WTC11 (cell line): Measurements from ENCODE around the gene ARL10. TPM values are rescaled to one million over a fixed set of nuclear protein-coding genes. Genes with fewer than 3 reads are reported as not detected.
A peak's percentile ranks its signal among the peaks of the same experiment; 100 is the strongest.

Experiments
- ATAC-seq: fragments of 200-7000 bp; cut with Tn5 transposase; 2 replicates; pipeline ENCODE4 v1.10.0; 2021; ENCODE audit warnings: mild to moderate bottlenecking, moderate library complexity
- CTCF ChIA-PET: fragments of 300-600 bp; sonication (Branson Sonifier 250); formaldehyde crosslinking; loops from one replicate; lab custom pipeline; 2021; ENCODE audit warnings: antibody characterized with exemption; lab: Charles Lee
- POLR2A ChIA-PET: fragments of 350-600 bp; sonication (Branson Sonifier 250); formaldehyde crosslinking; loops from one replicate; lab custom pipeline; 2021; ENCODE audit warnings: antibody characterized with exemption; lab: Charles Lee
- DNase-seq: peaks from one replicate; pipeline ENCODE4 v3.0.0; 2021; ENCODE audit warnings: low spot score
- H3K27ac Mint-ChIP-seq: 2 replicates; pipeline ENCODE4 v1.8.0; 2021; ENCODE audit warnings: mixed read lengths
- H3K27me3 Mint-ChIP-seq: 2 replicates; pipeline ENCODE4 v1.8.0; 2021; ENCODE audit warnings: low read depth, mild to moderate bottlenecking, moderate library complexity, mixed read lengths
- H3K36me3 Mint-ChIP-seq: 2 replicates; pipeline ENCODE4 v1.8.0; 2021; ENCODE audit warnings: mixed read lengths
- H3K4me1 Mint-ChIP-seq: 2 replicates; pipeline ENCODE4 v1.8.0; 2022; ENCODE audit warnings: mixed read lengths
- H3K4me3 Mint-ChIP-seq: 2 replicates; pipeline ENCODE4 v1.8.0; 2021; ENCODE audit warnings: mild to moderate bottlenecking, moderate library complexity, mixed read lengths
- H3K9me3 Mint-ChIP-seq: 2 replicates; pipeline ENCODE4 v1.8.0; 2021; ENCODE audit warnings: mixed read lengths
- ETV6 ChIP-seq: sonication (generic); formaldehyde crosslinking; IDR thresholded peaks from 2 replicates; pipeline ENCODE4 v1.8.1; 2022; ENCODE audit warnings: mild to moderate bottlenecking, missing genetic modification reagents
- FOXJ3 ChIP-seq: sonication (generic); formaldehyde crosslinking; IDR thresholded peaks from 2 replicates; pipeline ENCODE4 v1.9.0; 2021; ENCODE audit warnings: missing genetic modification reagents, mild to moderate bottlenecking, borderline replicate concordance
- FOXP1 ChIP-seq: sonication (generic); formaldehyde crosslinking; IDR thresholded peaks from 2 replicates; pipeline ENCODE4 v1.8.0; 2022; ENCODE audit warnings: missing genetic modification reagents, mild to moderate bottlenecking, moderate library complexity, borderline replicate concordance
- JAZF1 ChIP-seq: fragments of 250-450 bp; sonication (Bioruptor Pico); IDR thresholded peaks from 2 replicates; pipeline ENCODE4 v1.9.0; 2021; ENCODE audit warnings: moderate library complexity, mild to moderate bottlenecking, inconsistent platforms
- KAT7 ChIP-seq: sonication (generic); formaldehyde crosslinking; IDR thresholded peaks from 2 replicates; pipeline ENCODE4 v1.8.1; 2023; ENCODE audit warnings: missing genetic modification reagents, mild to moderate bottlenecking, borderline replicate concordance
- RORB ChIP-seq: fragments of 250-450 bp; sonication (Bioruptor Pico); IDR thresholded peaks from 2 replicates; pipeline ENCODE4 v1.9.0; 2021; ENCODE audit warnings: mild to moderate bottlenecking
- TP53 ChIP-seq: sonication (generic); formaldehyde crosslinking; IDR thresholded peaks from 2 replicates; pipeline ENCODE4 v1.8.1; 2023; ENCODE audit warnings: mild to moderate bottlenecking, missing genetic modification reagents
- ZNF416 ChIP-seq: fragments of 250-450 bp; sonication (Bioruptor Pico); IDR thresholded peaks from 2 replicates; pipeline ENCODE4 v1.9.0; 2021; ENCODE audit warnings: mild to moderate bottlenecking, inconsistent platforms
- total RNA-seq: library from RNA; stranded (reverse); gene quantifications from 3 replicates; pipeline ENCODE4 v1.2.3, GENCODE V29; 2021
- TF ChIP-seq, protein P1 (sequence below): sonication (generic); formaldehyde crosslinking; IDR thresholded peaks from 2 replicates; pipeline ENCODE4 v1.8.1; 2022; ENCODE audit warnings: missing genetic modification reagents, borderline replicate concordance
- TF ChIP-seq, protein P2 (sequence below): fragments of 250-450 bp; sonication (Bioruptor Pico); IDR thresholded peaks from 2 replicates; pipeline ENCODE4 v1.8.0; 2021; ENCODE audit warnings: mild to moderate bottlenecking
- TF ChIP-seq, protein P3 (sequence below): sonication (generic); formaldehyde crosslinking; IDR thresholded peaks from 2 replicates; pipeline ENCODE4 v1.8.1; 2023; ENCODE audit warnings: mild to moderate bottlenecking, missing genetic modification reagents
- TF ChIP-seq, protein P4 (sequence below): sonication (generic); formaldehyde crosslinking; IDR thresholded peaks from 2 replicates; pipeline ENCODE4 v1.8.1; 2023; ENCODE audit warnings: mild to moderate bottlenecking, missing genetic modification reagents, moderate library complexity
- TF ChIP-seq, protein P5 (sequence below): fragments of 250-450 bp; sonication (Bioruptor Pico); conservative IDR thresholded peaks from 2 replicates; pipeline ENCODE4 v1.9.0; 2021; ENCODE audit warnings: mild to moderate bottlenecking
- TF ChIP-seq, protein P6 (sequence below): sonication (generic); formaldehyde crosslinking; IDR thresholded peaks from 2 replicates; pipeline ENCODE4 v1.8.0; 2022; ENCODE audit warnings: mild to moderate bottlenecking, missing genetic modification reagents
- TF ChIP-seq, protein P7 (sequence below): fragments of 200-600 bp; IDR thresholded peaks from 2 replicates; pipeline ENCODE4 v1.8.0; 2022; ENCODE audit warnings: antibody characterized with exemption
- TF ChIP-seq, protein P8 (sequence below): sonication (generic); formaldehyde crosslinking; IDR thresholded peaks from 2 replicates; pipeline ENCODE4 v1.8.0; 2022; ENCODE audit warnings: mild to moderate bottlenecking, missing genetic modification reagents
- TF ChIP-seq, protein P9 (sequence below): sonication (generic); formaldehyde crosslinking; IDR thresholded peaks from 2 replicates; pipeline ENCODE4 v1.8.1; 2023; ENCODE audit warnings: mild to moderate bottlenecking, moderate library complexity, missing genetic modification reagents

The ARL10 gene
- total RNA-seq, 1 experiment from 2014 or later = 6.8 TPM

DNA sequence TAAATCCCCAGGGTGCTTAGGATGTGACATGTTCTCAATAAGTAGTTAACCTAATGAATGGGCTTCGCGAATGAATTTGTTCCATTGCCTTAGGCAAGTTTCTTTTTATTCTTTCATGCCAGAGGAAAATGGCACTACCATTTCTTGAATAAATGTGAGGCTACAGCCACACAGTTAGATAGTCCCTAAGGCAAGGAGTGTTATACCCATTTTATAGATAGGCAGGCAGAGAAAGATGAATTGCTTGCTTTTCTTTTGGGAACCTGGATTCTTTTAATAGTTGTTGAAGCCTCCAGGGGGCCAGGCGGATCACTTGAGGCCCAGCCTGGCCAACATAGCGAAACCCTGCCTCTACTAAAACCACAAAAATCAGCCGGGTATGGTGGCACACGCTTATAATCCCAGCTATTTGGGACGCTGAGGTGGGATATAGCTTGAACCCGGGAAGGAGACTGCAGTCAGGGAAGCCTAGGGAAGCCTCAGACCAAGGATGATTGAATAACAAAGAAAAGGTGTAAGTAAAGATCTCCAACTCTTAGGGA is 22.2 kb downstream of the ARL10 start (continued):
- TF ChIP-seq, protein P1, sequence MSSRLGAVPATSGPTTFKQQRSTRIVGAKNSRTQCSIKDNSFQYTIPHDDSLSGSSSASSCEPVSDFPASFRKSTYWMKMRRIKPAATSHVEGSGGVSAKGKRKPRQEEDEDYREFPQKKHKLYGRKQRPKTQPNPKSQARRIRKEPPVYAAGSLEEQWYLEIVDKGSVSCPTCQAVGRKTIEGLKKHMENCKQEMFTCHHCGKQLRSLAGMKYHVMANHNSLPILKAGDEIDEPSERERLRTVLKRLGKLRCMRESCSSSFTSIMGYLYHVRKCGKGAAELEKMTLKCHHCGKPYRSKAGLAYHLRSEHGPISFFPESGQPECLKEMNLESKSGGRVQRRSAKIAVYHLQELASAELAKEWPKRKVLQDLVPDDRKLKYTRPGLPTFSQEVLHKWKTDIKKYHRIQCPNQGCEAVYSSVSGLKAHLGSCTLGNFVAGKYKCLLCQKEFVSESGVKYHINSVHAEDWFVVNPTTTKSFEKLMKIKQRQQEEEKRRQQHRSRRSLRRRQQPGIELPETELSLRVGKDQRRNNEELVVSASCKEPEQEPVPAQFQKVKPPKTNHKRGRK = no peak
- TF ChIP-seq, protein P2, sequence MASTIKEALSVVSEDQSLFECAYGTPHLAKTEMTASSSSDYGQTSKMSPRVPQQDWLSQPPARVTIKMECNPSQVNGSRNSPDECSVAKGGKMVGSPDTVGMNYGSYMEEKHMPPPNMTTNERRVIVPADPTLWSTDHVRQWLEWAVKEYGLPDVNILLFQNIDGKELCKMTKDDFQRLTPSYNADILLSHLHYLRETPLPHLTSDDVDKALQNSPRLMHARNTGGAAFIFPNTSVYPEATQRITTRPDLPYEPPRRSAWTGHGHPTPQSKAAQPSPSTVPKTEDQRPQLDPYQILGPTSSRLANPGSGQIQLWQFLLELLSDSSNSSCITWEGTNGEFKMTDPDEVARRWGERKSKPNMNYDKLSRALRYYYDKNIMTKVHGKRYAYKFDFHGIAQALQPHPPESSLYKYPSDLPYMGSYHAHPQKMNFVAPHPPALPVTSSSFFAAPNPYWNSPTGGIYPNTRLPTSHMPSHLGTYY (CRISPR knock-in tag) = no peak
- TF ChIP-seq ZNF416 (CRISPR knock-in tag) = no peak
- no peak for TF ChIP-seq ETV6 (CRISPR knock-in tag)
- no peak for TF ChIP-seq JAZF1 (CRISPR knock-in tag)
- TF ChIP-seq, protein P3, sequence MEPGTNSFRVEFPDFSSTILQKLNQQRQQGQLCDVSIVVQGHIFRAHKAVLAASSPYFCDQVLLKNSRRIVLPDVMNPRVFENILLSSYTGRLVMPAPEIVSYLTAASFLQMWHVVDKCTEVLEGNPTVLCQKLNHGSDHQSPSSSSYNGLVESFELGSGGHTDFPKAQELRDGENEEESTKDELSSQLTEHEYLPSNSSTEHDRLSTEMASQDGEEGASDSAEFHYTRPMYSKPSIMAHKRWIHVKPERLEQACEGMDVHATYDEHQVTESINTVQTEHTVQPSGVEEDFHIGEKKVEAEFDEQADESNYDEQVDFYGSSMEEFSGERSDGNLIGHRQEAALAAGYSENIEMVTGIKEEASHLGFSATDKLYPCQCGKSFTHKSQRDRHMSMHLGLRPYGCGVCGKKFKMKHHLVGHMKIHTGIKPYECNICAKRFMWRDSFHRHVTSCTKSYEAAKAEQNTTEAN (CRISPR knock-in tag) = no peak
- TF ChIP-seq, protein P4, sequence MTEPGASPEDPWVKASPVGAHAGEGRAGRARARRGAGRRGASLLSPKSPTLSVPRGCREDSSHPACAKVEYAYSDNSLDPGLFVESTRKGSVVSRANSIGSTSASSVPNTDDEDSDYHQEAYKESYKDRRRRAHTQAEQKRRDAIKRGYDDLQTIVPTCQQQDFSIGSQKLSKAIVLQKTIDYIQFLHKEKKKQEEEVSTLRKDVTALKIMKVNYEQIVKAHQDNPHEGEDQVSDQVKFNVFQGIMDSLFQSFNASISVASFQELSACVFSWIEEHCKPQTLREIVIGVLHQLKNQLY = no peak
- TF ChIP-seq TP53 (CRISPR knock-in tag) = no peak

DNA sequence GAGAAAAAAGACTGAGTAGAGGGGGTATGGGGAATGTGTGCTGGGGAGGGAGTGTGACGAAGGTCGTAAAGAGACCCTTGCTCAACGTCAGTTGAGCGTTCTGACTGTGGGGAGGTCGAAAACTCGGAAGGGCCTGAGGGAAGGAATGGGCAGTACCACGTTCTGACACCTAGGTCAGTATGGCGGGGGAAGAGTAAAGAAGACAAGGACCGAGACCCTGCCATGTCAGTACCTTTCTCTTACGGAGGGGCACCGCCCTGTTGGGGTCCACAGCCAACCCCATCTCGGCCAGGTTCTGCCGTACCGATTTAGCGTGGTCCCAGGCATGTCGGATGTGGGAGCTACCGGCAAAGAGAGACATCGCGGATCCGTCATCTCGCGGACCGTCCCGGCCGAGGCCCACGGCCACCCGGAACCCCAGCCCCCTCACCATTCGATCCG is 22.7 kb downstream of the ARL10 start:
- Mint-ChIP-seq H3K9me3 (no peaks in the 10 kb centered on the region), H3K27ac (peak overlapping the region; percentile 100), H3K27me3 (no peaks in the 10 kb centered on the region; the same call in 1 of the 2 replicates), H3K4me3 (peak overlapping the region; percentile 99), H3K4me1 (peaks cover 19% of the 10 kb centered on the region), H3K36me3 (peaks cover 30% of the 10 kb centered on the region)
- ATAC-seq = peak; percentile 2; the same call in 1 of the 2 replicates
- DNase-seq = no peak
- ChIA-PET CTCF (interaction anchor here (1.4 to 2.6 kb wide), 4 partner anchors 17 to 658 kb away, joined by 6 to 12 read pairs (median 8); partner anchors contain the start of genes CLTB and FAF2), POLR2A (interaction anchor here (0.5 to 2.0 kb wide), 3 partner anchors 149 to 646 kb away, joined by 3 to 5 read pairs (median 3); partner anchors contain the start of gene RNF44)
- TF ChIP-seq, protein P5, sequence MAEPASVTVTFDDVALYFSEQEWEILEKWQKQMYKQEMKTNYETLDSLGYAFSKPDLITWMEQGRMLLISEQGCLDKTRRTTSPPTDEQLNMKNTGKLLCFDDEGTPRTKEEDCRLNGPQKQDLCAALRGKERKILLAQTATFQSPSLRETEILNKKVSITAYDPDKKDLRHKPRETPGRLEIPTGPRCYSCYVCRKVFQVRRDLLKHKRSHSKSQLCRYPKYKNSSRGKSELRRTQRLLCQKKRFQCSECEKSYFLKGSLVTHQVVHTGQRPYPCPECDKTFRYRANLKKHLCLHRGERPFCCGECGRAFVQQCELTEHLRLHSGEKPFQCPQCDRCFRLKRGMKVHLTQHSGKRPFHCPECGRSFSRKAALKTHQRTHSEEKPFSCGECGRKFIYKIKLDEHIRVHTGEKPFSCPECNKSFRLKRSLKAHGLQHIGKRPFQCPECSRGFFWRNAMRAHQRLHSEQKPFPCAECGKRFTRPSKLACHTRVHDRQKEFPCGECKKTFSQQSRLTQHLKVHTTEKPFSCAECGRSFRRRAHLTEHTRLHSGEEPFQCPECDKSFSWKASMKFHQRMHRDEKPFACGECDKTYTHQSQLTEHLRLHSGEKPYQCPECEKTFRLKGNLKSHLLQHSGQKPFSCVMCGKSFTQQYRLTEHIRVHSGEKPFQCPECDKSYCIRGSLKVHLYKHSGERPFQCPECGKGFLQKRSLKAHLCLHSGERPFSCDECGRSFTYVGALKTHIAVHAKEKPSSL (CRISPR knock-in tag) = no peak
- TF ChIP-seq, protein P6, sequence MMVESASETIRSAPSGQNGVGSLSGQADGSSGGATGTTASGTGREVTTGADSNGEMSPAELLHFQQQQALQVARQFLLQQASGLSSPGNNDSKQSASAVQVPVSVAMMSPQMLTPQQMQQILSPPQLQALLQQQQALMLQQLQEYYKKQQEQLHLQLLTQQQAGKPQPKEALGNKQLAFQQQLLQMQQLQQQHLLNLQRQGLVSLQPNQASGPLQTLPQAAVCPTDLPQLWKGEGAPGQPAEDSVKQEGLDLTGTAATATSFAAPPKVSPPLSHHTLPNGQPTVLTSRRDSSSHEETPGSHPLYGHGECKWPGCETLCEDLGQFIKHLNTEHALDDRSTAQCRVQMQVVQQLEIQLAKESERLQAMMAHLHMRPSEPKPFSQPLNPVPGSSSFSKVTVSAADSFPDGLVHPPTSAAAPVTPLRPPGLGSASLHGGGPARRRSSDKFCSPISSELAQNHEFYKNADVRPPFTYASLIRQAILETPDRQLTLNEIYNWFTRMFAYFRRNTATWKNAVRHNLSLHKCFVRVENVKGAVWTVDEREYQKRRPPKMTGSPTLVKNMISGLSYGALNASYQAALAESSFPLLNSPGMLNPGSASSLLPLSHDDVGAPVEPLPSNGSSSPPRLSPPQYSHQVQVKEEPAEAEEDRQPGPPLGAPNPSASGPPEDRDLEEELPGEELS (CRISPR knock-in tag) = no peak
- TF ChIP-seq, protein P7, sequence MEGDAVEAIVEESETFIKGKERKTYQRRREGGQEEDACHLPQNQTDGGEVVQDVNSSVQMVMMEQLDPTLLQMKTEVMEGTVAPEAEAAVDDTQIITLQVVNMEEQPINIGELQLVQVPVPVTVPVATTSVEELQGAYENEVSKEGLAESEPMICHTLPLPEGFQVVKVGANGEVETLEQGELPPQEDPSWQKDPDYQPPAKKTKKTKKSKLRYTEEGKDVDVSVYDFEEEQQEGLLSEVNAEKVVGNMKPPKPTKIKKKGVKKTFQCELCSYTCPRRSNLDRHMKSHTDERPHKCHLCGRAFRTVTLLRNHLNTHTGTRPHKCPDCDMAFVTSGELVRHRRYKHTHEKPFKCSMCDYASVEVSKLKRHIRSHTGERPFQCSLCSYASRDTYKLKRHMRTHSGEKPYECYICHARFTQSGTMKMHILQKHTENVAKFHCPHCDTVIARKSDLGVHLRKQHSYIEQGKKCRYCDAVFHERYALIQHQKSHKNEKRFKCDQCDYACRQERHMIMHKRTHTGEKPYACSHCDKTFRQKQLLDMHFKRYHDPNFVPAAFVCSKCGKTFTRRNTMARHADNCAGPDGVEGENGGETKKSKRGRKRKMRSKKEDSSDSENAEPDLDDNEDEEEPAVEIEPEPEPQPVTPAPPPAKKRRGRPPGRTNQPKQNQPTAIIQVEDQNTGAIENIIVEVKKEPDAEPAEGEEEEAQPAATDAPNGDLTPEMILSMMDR = no peak
- TF ChIP-seq, protein P8, sequence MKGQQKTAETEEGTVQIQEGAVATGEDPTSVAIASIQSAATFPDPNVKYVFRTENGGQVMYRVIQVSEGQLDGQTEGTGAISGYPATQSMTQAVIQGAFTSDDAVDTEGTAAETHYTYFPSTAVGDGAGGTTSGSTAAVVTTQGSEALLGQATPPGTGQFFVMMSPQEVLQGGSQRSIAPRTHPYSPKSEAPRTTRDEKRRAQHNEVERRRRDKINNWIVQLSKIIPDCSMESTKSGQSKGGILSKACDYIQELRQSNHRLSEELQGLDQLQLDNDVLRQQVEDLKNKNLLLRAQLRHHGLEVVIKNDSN (CRISPR knock-in tag) = no peak
- TF ChIP-seq KAT7 (no peak), RORB (no peak), ETV6 (CRISPR knock-in tag) (no peak; the same call in 1 of the 2 replicates), FOXJ3 (CRISPR knock-in tag) (no peak), FOXP1 (CRISPR knock-in tag) (no peak)
- TF ChIP-seq, protein P9, sequence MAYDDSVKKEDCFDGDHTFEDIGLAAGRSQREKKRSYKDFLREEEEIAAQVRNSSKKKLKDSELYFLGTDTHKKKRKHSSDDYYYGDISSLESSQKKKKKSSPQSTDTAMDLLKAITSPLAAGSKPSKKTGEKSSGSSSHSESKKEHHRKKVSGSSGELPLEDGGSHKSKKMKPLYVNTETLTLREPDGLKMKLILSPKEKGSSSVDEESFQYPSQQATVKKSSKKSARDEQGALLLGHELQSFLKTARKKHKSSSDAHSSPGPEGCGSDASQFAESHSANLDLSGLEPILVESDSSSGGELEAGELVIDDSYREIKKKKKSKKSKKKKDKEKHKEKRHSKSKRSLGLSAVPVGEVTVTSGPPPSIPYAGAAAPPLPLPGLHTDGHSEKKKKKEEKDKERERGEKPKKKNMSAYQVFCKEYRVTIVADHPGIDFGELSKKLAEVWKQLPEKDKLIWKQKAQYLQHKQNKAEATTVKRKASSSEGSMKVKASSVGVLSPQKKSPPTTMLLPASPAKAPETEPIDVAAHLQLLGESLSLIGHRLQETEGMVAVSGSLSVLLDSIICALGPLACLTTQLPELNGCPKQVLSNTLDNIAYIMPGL (CRISPR knock-in tag) = no peak
- TF ChIP-seq, protein P2 (CRISPR knock-in tag) = no peak
- TF ChIP-seq, protein P1 = no peak
